HepG2 (cell line): ENCODE measurements around the gene RP2. TPM values are rescaled to one million over a fixed set of nuclear protein-coding genes. Genes with fewer than 3 reads are reported as not detected.

Experiments used
- CREB3 ChIP-seq: sonication (generic); formaldehyde crosslinking; IDR thresholded peaks from 2 replicates; pipeline ENCODE4 v1.5.0; 2020; ENCODE audit warnings: missing genetic modification reagents
- DNMT1 ChIP-seq: sonication (generic); formaldehyde crosslinking; IDR thresholded peaks from 2 replicates; pipeline ENCODE4 v1.5.1; 2020; ENCODE audit warnings: mild to moderate bottlenecking, missing genetic modification reagents
- FOXC1 ChIP-seq: sonication (generic); formaldehyde crosslinking; IDR thresholded peaks from 2 replicates; pipeline ENCODE4 v1.8.0; 2022; ENCODE audit warnings: mild to moderate bottlenecking, missing genetic modification reagents, borderline replicate concordance
- FOXP1 ChIP-seq, 2 experiments: fragments of 450-650 bp in 1 of 2; IDR thresholded peaks; 2 replicates each; pipeline ENCODE4 v1.6.1; 2017 to 2018; ENCODE audit warnings: antibody characterized with exemption in 1 of 2
- HNF1B ChIP-seq: sonication (generic); formaldehyde crosslinking; IDR thresholded peaks from 2 replicates; pipeline ENCODE4 v1.5.1; 2020; ENCODE audit warnings: mild to moderate bottlenecking, moderate library complexity, missing genetic modification reagents
- KLF16 ChIP-seq, 2 experiments: sonication (generic) in 1 of 2; formaldehyde crosslinking in 1 of 2; IDR thresholded peaks; 2 replicates each; pipeline versions ENCODE4 v1.6.1 to v1.8.0; 2016 to 2023; ENCODE audit warnings: missing genetic modification reagents in 2 of 2, missing compliant biosample characterization in 1 of 2
- LRRFIP1 ChIP-seq: sonication (generic); formaldehyde crosslinking; conservative IDR thresholded peaks from 2 replicates; pipeline ENCODE4 v1.4.0; 2020; ENCODE audit warnings: missing genetic modification reagents
- MED1 ChIP-seq: sonication (generic); formaldehyde crosslinking; IDR thresholded peaks from 2 replicates; pipeline ENCODE4 v1.4.0; 2020; ENCODE audit warnings: missing genetic modification reagents
- NFATC3 ChIP-seq: sonication (generic); formaldehyde crosslinking; IDR thresholded peaks from 2 replicates; pipeline ENCODE4 v1.5.1; 2020; ENCODE audit warnings: mild to moderate bottlenecking, missing genetic modification reagents
- SIN3B ChIP-seq: fragments of 150-350 bp; IDR thresholded peaks from 2 replicates; pipeline ENCODE4 v1.6.1; 2014; ENCODE audit warnings: low read length
- SOX13 ChIP-seq, 3 experiments: fragments of 450-650 bp in 1 of 3; sonication (generic) in 1 of 3; formaldehyde crosslinking in 1 of 3; IDR thresholded peaks in 2 of 3; conservative IDR thresholded peaks in 1 of 3; 2 replicates each; pipeline versions ENCODE4 v1.5.0 to v1.6.1; 2016 to 2020; ENCODE audit warnings: antibody characterized with exemption in 1 of 3, mild to moderate bottlenecking in 1 of 3, missing compliant biosample characterization in 1 of 3, missing genetic modification reagents in 1 of 3, moderate library complexity in 1 of 3
- ZNF318 ChIP-seq: sonication (generic); formaldehyde crosslinking; IDR thresholded peaks from 2 replicates; pipeline ENCODE4 v1.4.0; 2020; ENCODE audit warnings: mild to moderate bottlenecking, missing genetic modification reagents
- ZNF33A ChIP-seq: sonication (generic); formaldehyde crosslinking; IDR thresholded peaks from 2 replicates; pipeline ENCODE4 v1.5.1; 2020; ENCODE audit warnings: missing genetic modification reagents, mild to moderate bottlenecking, moderate library complexity, borderline replicate concordance
- ZNF597 ChIP-seq: sonication (generic); formaldehyde crosslinking; IDR thresholded peaks from 2 replicates; pipeline ENCODE4 v1.5.0; 2020; ENCODE audit warnings: missing genetic modification reagents
- polyA plus RNA-seq, 8 experiments: library from polyadenylated mRNA; depleted of rRNA in 3 of 8; stranded (reverse) in 7 of 8; unstranded in 1 of 8; fragments of >200 nt; fragmentation: Illumina TruSeq in 4 of 8; extraction: Trizol in 4 of 8; gene quantifications; 2 replicates each; pipeline versions ENCODE4 v1.2.1 to v1.2.3, GENCODE V29; 2011 to 2016; ENCODE audit warnings: low read depth in 4 of 8, missing spikeins in 1 of 8, mixed read lengths in 1 of 8; ENCODE audit not compliant: insufficient read depth in 1 of 8
- total RNA-seq, 5 experiments: library from RNA; depleted of rRNA; stranded (reverse); fragments of >200 nt; fragmentation: Illumina TruSeq; extraction: Trizol; gene quantifications; 2 replicates each; pipeline ENCODE4 v1.2.3, GENCODE V29; 2016; ENCODE audit warnings: low read depth in 1 of 5

Gene RP2
- total and polyA plus RNA-seq, 2 of the 13 experiments (the other 11 are each of a cell fraction or from before 2014, with no cell fraction given): 5.0 to 9.9 TPM

- TF ChIP-seq ZNF318 (CRISPR knock-in tag): no peak
- no peak for TF ChIP-seq HNF1B
- no peak for TF ChIP-seq CREB3 (CRISPR knock-in tag)
- no peak for TF ChIP-seq ZNF597 (CRISPR knock-in tag)
- no peak for TF ChIP-seq LRRFIP1 (CRISPR knock-in tag)
- no peak for TF ChIP-seq SOX13 (IDR thresholded peaks at IDR 0.05)
- TF ChIP-seq SOX13 (CRISPR knock-in tag; conservative IDR thresholded peaks at IDR 0.05 in 1 of 2, IDR thresholded peaks at IDR 0.05 in 1 of 2): 0 out of 4 replicates have a peak, but pooled peaks of 1 of the 2 experiments have one; percentile 14
- TF ChIP-seq DNMT1 (CRISPR knock-in tag): no peak
- no peak for TF ChIP-seq KLF16 (CRISPR knock-in tag; IDR thresholded peaks at IDR 0.05)
- no peak for TF ChIP-seq SIN3B
- TF ChIP-seq MED1 (CRISPR knock-in tag): no peak
- no peak for TF ChIP-seq ZNF33A (CRISPR knock-in tag)
- no peak for TF ChIP-seq FOXP1 (IDR thresholded peaks at IDR 0.05)
- peak; percentile 14; the same call in 1 of the 2 replicates for TF ChIP-seq FOXP1 (CRISPR knock-in tag; IDR thresholded peaks at IDR 0.05)
- TF ChIP-seq FOXC1 (CRISPR knock-in tag): no peak
- TF ChIP-seq NFATC3 (CRISPR knock-in tag): no peak
Measured at GRCh38 chrX:46860557-46860956, 23.7 kb downstream of the RP2 start (continued).
